GM21360 (cell line): ENCODE data around the gene CCDC81.

Source experiments
- ATAC-seq: cut with Tn5 transposase; IDR thresholded peaks from one replicate; pipeline ENCODE4 v1.9.1; 2021; ENCODE audit warnings: mild to moderate bottlenecking, moderate library complexity; ENCODE audit not compliant: unreplicated experiment

The CCDC81 gene

DNA sequence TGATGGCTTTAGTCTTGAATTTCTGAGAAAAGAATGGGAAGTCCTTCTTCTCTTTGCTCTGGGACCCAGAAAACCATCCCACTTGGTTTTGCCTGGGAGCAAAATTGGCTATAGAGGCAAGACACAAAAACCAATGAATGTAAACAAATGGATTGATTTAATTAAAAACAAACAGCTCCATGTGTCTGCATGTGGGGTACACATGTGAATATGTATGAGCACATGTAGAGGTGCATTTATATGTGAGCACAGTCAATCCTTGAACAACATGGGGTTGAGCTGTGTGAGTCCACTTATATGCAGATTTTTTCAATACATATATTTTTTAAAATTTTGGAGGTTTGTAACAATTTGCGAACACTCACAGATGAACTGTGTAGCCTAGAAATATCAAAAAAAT is 87.2 kb downstream of the CCDC81 start:
- no peak for ATAC-seq

DNA sequence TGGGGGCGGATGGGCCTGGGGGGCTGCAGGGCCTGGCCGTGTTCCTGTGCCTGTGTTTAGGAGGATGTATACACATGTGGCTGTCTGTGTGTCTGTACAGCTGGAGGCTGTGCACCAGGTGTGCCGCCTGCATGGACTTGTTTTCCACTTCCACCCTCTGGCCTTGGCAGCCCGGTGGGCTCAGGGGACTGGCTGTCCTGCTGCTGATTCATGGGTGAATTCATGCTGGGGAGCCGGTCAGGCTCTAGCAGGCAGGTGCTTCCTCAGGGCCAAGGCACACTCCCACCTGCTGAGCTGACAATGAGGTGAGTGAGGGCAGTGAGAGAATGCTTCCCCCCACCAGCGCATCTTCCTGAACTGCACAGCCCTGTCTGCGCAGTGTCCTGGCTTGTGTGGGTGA is 88.4 kb downstream of the CCDC81 start:
- no peak for ATAC-seq

DNA sequence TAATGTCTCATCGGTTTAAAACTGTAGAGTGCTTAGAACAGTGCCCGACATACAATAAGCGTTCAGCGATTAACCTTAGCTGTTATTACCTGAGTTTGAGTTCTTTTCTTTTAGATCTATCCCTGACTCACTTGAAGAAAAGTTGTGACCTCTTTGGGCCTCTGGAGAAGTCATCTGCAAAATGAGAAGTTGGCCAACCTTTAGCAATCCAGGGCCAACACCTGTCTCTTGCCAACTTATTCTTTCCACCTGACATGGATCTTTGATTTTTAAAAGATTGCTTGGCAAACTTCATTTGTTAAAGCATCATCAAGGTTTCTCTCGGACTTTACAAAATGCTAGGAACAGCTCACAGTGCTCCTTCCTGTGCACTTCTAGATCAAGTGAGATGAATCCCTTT is 89.3 kb downstream of the CCDC81 start:
- ATAC-seq, result no peak

DNA sequence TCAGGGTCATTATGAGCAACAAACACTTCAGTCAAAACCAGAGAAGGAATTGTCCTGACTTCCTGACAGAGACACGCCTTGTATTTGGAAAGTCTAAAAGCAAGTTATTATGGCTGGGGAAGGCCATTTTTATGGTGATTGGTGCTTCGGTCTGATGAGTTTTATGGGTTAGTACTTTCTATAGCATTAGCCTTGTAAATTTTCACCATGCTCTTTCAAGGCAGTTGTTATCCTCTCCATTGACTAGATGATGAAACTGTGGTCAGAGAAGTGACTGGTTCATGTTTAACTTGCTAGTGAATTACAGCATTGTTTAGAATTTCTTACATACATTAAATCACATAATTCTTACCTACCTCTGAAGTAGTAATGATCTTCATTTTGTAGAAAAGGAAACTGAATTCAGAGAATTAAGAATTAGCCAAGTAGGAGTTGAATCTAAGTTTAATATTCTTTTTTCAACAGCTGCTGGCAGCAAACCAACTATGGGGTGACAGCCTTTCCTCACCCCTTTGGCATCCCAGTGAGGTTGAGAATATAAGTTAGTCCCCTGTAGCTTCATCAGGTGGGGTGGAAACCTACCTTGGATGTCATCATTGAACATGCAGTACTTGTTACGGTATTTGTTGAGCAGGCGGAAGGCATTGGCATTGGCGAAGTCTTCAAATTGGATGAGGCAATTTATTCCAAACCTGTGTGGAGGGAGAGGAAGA is 90.0 kb downstream of the CCDC81 start:
- no peak for ATAC-seq

DNA sequence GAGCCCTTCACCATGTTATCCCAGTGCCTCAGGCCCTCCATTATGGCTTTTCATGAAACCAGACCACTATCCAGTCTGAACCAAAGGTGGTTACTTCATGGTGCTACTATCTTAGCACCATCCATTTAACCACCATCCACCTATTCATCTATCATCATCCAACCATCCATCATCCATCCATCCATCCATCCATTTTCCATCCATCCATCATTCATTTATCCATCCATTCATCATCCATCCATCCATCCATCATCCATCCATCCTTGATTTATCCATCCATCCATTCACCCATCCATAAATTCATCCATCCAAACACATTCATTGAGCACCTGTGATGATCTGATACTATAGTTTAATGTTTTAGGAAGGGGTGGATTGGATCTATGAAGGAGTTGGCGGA is 93.5 kb downstream of the CCDC81 start:
- no peak for ATAC-seq

DNA sequence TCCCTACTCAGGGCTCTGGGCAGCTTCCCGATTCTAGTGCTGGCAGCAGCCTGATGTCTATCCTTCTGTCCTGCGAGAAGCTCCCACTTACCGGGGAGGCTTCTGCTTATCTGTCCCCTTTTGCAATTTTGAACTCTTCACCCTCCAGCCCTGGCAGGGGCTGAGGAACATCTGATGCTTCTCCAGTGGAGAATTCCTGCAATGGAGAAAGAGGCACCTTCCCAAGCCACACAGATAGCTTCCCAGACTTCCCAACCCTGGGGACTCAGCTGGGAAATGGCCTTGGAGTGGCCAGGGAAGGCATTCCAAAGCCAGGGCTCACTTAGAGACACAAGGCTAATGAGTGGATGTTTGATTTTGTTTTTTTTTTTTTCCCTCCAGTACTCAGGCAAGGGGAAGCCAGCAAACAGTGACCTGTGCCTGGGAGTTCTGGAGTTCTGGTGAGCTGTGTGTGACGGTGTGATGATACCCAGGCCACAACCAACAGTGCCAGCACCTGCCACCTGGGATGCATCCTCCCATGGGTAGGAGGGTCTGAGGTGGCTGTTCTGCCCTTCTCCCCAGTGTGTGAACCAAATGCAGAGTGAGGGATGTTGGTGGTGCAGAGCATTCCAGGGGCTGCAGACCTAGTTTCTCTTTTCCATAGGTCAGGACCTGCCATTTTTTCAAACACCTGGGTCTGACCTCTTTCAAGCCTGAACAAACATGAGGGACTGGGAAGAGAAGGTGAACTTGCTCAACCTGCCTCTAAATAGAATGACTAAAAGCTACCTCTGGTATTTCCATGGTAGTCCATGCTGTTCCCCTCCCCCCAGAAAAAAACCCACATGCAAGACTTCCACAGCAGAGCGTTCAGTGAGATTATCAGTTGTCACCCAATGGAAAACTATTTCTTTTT is 95.1 kb downstream of the CCDC81 start:
- no peak for ATAC-seq
